Small intestine (tissue), 7 donors: ENCODE data around the gene ATP1A1. TPM values are rescaled to one million over a fixed set of nuclear protein-coding genes. Genes with fewer than 3 reads are reported as not detected.

Experiments used
- DNase-seq, 2 donors: peaks; one replicate each; pipeline versions ENCODE4 v3.0.0 to v3.0.0-alpha.2; 2013
- FAIRE-seq: peaks from 2 replicates; lab custom pipeline; 2012; peaks lifted over from hg19 to GRCh38; lab: Jason Lieb, UNC
- H3K27ac ChIP-seq, 3 donors: one replicate each; pipeline ENCODE4 v1.5.1; 2013; ENCODE audit warnings: low read length in 2 of 3, mild to moderate bottlenecking in 2 of 3, control low read depth in 1 of 3, inconsistent platforms in 1 of 3, low read depth in 1 of 3, moderate library complexity in 1 of 3
- H3K27me3 ChIP-seq, 3 donors: one replicate each; pipeline ENCODE4 v1.6.1; 2013; ENCODE audit warnings: low read length in 3 of 3, inconsistent platforms in 1 of 3; ENCODE audit not compliant: control insufficient read depth in 3 of 3, insufficient read depth in 3 of 3
- H3K36me3 ChIP-seq, 3 donors: one replicate each; pipeline ENCODE4 v1.6.1; 2013; ENCODE audit warnings: low read length in 3 of 3, inconsistent platforms in 1 of 3, low read depth in 1 of 3, mild to moderate bottlenecking in 1 of 3, moderate library complexity in 1 of 3; ENCODE audit not compliant: control insufficient read depth in 3 of 3, insufficient read depth in 2 of 3
- H3K4me1 ChIP-seq, 3 donors: one replicate each; pipeline ENCODE4 v1.6.1; 2013; ENCODE audit warnings: low read length in 2 of 3, inconsistent platforms in 1 of 3, low read depth in 1 of 3, mild to moderate bottlenecking in 1 of 3, moderate library complexity in 1 of 3; ENCODE audit not compliant: control insufficient read depth in 3 of 3, insufficient read depth in 2 of 3
- H3K4me3 ChIP-seq, 3 donors: one replicate each; pipeline ENCODE4 v1.5.1; 2013; ENCODE audit warnings: low read length in 3 of 3, control low read depth in 1 of 3, inconsistent platforms in 1 of 3, low read depth in 1 of 3, mild to moderate bottlenecking in 1 of 3, moderate library complexity in 1 of 3
- H3K9me3 ChIP-seq, 2 donors: one replicate each; pipeline ENCODE4 v1.6.1; 2013; ENCODE audit warnings: low read depth in 1 of 2, low read length in 1 of 2; ENCODE audit not compliant: control insufficient read depth in 2 of 2, insufficient read depth in 1 of 2
- WGBS, 3 donors: extraction: QIAGEN DNeasy Blood & Tissue Kit; methylation state at CpG; one replicate each; pipeline ENCODE4 v1.1.7; 2013; 5-methylcytosine and 5-hydroxymethylcytosine counted together
- polyA plus RNA-seq, 4 donors: library from polyadenylated mRNA; stranded (reverse) in 3 of 4; unstranded in 1 of 4; fragments of 200-250 nt in 3 of 4; fragments of 120-200 nt in 1 of 4; gene quantifications; one replicate each; pipeline versions ENCODE4 v1.2.1 to v1.2.3, GENCODE V29; 2013
- donor health status: healthy with polysubstance abuse.
- donor health status: control.
- donor health status: control.
- donor health status: Bipolar disorder and iron deficiency.
- donor health status: healthy.

Gene ATP1A1
- polyA plus RNA-seq, 4 donors: 921 to 1,048 (median 1,035) TPM

- H3K9me3 ChIP-seq: no peaks in the 10 kb centered on the region
- H3K4me3 ChIP-seq: no peak overlapping the region
- peaks cover 0 to 3% (median 0%) of the 10 kb centered on the region in 3 donors for H3K4me1 ChIP-seq
- no peaks in the 10 kb centered on the region for H3K36me3 ChIP-seq
- no peak for DNase-seq
- no peak overlapping the region for H3K27ac ChIP-seq
- no peak for FAIRE-seq
- no peaks in the 10 kb centered on the region for H3K27me3 ChIP-seq
These were observed 78.7 kb downstream of the ATP1A1 start for GRCh38 chr1:116451702-116452101.

DNA sequence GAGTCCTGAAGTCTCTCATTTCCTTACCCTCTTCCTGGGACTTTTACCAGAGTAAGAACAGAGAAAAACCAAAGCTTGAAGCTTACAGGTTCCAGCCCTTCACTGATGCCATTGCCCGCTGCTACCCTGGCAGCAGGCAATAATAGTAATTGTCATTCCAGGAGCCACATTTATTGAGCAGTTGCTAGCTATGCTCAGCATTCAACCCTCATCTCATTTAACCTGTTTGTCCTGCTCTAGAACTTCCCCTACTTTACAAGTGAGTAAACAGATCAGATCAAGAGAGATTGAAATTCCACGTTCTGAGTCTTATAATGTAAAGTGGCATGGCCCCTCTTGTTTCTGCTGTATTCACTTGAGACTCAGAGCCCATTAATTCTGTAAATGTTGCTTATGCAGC, 80.4 kb downstream of the ATP1A1 start:
- Histone ChIP-seq H3K9me3 (no peaks in the 10 kb centered on the region), H3K27ac (no peak overlapping the region), H3K4me3 (no peak overlapping the region), H3K4me1 (peaks cover 0 to 3% (median 0%) of the 10 kb centered on the region in 3 donors), H3K36me3 (no peaks in the 10 kb centered on the region), H3K27me3 (no peaks in the 10 kb centered on the region)
- DNase-seq (no peak), FAIRE-seq (no peak)
- WGBS, 3 donors: 54 to 70% (median 63%) methylated on average over 2 of the region's 2 CpGs

- H3K9me3 ChIP-seq: no peaks in the 10 kb centered on the region
- H3K27me3 ChIP-seq: no peaks in the 10 kb centered on the region
- 85 to 91% (median 90%) methylated on average over 4 of the region's 4 CpGs for WGBS, 3 donors
- no peak overlapping the region for H3K27ac ChIP-seq
- H3K36me3 ChIP-seq: no peaks in the 10 kb centered on the region
- FAIRE-seq: no peak
- no peak overlapping the region for H3K4me3 ChIP-seq
- DNase-seq: no peak
- peaks cover 0 to 2% (median 0%) of the 10 kb centered on the region in 3 donors for H3K4me1 ChIP-seq
These were observed 80.9 kb downstream of the ATP1A1 start for GRCh38 chr1:116453906-116454305.

Other genes starting within 250 kb of the ATP1A1 start
- 10 to 100 TPM; 28.4 to 40.8 (median 29.6) TPM for gene CD58, start 197.8 kb downstream of the ATP1A1 start, polyA plus RNA-seq